HG03025 (cell line): ENCODE measurements around the gene APOB.

Experiments
- ATAC-seq: cut with Tn5 transposase; IDR thresholded peaks from one replicate; pipeline ENCODE4 v1.9.1; 2021; ENCODE audit warnings: mild to moderate bottlenecking, moderate library complexity; ENCODE audit not compliant: unreplicated experiment, low FRiP score

The APOB gene

DNA sequence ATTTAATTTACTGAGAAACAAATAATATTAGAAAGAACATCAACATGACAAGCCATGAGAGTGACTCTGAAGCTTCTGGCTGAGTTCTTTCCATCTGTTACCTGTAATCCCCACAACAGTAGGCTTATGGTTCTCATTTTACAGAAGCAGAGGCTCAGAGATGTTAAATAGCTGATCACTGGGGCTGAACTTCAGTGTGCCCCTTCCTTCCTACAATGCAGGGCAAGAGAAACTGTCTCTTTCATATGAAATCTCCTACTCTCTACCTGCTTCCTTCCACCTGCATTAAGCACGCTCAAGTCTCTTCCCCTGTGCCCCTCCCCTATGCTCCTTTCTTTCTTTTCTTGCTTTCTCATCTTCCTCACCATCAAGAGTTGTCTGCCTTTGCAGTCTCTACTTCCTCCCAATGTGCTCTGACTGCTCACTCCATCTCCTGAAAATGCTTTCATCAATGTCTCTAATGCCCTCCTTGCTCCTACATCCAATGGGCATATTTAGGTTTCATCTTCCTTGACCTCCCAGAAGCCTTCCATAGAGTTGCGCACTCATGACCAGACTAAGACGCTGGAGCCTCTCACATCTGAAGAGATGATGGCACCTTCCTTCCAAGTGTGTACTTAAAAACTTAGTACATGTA is 23.7 kb downstream of the APOB start:
- ATAC-seq, result no peak

DNA sequence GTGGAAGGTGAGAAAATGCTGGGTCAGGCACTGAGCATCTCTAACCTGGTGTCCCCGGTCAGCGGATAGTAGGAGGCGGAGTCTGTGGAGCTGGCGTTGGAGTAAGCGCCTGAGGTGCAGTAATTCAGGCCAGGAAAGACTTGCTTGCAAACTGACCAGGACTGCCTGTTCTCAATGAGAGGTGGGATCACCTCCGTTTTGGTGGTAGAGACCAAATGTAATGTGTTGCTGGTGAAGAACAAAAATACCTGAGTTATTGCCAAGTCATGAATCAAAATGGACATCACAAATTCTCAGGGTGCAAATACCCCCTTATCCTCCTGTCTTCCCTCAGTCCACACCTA is 24.2 kb downstream of the APOB start:
- ATAC-seq, result no peak

DNA sequence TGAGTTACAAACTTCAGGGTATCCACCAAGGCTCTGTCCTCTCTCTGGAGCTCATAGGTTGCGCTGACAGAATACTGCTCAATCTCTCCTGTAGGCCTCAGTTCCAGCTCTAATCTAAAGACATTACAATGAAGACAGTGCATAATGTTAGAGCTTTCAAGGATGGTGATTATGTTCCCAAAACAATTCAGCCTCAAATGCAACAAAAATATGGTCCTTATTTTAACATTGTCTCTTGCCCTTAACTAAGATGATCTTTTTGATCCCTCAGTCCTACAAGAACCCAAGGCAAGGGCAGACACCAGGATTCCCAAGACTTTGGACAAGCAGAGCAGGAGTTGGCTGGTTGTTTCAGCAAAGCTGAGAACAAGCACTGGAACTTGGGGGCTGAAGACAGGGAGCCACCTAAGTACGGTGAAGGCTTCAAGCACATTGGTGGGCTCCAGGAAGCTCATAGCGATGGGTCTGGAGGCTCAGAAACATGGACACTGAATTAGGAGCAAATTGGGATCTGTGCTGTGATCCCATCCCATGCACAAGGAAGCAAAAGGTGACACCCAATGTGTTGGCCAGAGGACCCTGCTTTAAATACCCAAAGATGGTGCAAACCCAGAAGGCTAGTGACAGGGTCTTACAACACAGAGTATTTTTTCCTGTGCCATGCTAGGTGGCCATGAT is 24.7 kb downstream of the APOB start:
- no peak for ATAC-seq

DNA sequence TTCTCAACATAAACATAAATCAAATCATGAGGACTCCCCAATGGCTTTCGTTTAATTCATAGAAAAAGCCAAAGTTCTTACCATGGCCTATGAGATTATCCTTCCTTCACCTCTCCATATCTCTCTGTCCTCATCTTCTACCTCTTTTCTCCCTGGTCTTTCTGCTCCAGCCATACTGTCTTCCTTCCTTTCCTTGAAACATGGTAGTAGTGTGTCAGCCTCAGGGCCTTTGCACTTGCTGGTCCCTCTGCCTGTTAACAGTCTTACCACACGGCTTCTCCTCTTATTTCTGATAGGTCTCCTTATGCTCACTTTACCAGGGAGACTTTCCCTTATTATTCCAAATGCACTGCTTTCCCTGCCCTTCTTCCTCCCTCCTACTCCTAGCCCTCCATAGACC is 25.6 kb downstream of the APOB start:
- no peak for ATAC-seq

DNA sequence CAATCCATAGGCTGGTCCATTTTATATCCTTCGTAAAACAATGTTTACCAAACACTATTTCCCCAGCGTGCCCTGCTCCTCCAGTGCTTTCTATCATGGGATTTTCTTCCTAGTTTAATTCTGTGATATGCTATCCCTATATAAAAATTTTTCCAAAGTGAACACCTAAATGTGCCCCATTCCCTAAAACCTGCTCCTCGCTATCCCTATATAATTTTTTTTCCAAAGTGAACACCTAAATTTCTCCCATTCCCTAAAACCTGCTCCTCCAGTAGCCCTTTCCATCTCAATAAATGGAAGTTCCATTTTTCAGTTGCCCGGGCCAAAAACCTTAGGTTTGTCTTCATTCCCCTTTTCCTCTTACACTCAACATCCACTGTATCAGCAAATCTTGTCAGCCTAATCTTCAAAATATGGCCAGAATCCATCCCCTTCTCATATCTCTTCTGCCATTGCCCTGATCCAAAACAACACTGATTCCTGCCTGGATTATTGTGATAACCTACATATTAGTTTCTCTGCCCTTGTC is 26.1 kb downstream of the APOB start:
- ATAC-seq, result no peak

DNA sequence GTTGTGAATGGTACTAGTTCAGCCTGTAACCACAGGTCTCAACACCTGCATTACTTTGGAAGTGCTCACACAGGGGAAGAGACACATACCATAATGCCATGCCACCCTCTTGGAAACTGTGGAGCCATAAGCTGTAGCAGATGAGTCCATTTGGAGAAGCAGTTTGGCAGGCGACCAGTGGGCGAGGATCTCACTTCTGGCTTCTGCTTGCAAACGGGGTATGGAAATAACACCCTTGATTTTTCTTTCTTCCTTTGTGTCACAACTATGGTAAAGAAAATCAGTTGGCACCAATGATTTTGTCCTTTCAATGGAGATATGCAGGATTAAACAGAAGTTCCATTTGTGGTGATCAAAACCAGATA is 28.6 kb downstream of the APOB start:
- ATAC-seq, result no peak

DNA sequence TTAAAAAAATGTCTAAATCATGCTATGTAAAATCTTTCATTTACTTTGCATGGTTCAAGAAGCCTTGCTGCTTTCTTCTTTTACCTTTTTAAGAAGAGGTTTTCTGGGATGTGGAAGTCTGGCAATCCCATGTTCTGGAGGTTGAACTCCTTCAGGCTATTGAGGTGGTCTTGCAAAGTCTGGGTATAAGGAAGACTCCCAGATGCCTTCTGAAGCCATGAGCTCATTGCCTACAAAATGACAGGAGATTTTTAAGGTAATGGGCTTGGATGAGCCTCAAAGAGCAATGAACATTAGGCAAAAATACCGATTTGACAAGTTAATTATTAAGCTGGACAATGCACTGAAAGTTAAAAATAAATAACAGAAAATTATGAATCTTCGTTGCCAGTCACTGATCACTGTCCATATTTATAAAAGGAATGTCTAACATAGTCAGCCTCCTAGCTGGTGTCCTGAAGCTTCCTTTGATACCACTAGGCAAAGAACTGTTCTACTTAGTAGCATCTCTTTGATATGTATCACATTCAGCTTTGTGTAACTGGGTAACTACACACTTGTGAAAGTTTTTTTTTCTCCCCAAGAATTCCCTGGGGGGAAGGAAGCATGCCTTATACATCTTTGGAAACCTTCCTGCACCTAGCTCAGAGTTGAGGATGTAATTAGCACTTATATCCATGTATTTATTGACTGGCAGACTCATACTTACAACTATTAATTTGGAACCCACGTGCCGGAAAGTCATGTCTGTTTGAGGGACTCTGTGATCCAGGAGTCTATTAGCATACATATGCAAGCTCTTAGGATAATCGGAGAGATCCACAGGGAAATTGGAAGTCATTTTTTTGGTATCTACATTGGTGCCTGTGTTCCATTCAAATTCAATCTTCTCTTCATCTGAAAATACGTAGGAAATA is 29.3 kb downstream of the APOB start:
- no peak for ATAC-seq

DNA sequence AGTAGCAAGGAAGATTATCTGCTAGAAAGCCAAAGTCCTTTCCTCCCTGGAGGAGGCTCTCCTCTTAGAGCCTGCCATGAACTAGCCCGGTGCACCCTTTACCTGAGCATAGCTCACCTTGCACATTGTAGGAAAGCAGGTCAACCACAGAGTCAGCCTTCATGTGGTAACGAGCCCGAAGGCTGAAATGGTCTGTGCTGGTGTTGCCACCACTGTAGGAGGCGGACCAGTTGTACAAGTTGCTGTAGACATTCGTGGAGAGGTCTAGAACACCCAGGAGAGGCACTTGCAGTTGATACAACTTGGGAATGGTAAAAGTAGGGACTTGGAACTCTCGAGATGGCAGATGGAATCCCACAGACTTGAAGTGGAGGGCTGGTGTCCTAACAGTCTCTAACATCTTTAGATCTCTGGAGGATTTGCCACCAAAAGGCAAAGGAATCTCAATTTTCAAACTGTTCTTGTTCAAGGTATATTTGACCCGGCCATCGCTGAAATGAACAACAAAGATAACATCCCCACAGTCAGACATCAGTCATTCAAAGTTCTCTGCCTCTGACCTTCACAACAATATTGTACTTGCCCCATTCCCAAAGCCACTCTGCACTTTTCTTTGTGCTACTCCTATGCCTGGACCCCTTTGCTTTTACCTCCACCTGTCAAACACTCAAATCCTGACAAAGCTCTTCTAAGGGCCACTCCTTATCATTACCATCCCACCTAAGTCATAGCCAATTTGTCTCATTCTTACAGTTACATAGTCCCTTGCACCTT is 30.6 kb downstream of the APOB start:
- no peak for ATAC-seq

DNA sequence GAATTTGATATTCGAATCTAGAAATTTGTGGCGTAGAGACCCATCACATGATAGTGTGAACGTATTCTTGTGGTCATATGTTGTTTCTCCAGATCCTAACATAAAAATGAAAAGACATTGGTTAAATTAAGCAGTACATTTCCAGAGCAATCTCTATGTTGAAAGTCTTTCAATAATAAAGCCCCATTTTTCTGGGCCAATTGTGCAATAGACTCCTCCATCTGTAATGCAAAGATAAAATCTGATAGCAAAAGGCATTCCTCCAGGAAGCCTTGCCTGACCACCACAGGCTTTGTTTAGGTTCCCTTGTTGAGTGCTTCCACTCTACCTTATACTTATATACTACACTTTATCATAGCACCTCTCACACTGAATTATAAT is 31.3 kb downstream of the APOB start:
- no peak for ATAC-seq

DNA sequence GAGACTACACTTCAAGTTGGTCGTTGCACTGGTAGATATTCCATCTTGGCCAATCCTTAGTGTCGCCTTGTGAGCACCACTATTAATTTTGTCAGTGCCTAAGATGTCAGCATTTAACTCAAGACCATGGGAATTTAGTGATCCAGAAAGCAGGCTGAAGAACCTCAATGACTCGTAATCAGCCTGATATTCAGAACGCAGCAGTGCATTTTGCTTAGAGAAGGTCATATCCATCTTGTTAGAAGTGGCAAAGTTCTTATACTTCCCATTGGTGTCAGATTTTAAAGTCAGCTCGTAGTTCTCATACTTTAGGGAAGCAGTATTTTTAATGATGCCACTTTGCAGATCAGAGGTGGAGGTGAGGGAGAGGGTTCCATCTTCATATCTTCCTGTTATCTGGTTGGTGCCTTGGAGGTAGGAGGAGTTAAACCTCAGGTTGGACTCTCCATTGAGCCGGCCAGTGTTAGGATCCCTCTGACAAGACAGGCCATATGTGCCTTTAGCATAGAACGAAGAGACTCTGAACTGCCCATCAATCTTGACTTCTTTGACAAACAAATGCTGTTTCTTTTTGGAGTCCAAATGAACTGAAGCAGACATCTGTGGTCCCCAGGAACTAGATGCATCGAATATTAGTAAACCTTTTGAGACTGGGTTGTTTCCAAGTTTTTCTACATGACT is 31.9 kb downstream of the APOB start:
- ATAC-seq, result no peak

DNA sequence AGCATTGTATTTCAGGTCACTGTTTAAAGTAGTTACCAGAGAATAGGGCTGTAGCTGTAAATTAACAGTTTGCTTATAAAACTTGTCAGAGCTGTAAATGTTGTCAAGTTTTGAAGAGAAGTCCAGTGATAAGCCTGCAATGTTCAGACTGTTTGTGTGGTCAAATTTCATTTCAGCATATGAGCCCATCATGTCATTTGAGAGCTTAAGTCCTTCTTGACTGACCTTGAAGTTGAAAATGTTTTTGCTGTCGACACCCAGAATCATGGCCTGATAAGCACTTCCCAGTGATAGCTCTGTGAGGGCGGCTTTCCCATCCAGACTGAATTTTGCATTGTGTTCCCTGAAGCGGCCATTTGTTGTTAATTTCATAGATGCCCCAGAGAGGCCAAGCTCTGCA is 32.4 kb downstream of the APOB start:
- no peak for ATAC-seq

DNA sequence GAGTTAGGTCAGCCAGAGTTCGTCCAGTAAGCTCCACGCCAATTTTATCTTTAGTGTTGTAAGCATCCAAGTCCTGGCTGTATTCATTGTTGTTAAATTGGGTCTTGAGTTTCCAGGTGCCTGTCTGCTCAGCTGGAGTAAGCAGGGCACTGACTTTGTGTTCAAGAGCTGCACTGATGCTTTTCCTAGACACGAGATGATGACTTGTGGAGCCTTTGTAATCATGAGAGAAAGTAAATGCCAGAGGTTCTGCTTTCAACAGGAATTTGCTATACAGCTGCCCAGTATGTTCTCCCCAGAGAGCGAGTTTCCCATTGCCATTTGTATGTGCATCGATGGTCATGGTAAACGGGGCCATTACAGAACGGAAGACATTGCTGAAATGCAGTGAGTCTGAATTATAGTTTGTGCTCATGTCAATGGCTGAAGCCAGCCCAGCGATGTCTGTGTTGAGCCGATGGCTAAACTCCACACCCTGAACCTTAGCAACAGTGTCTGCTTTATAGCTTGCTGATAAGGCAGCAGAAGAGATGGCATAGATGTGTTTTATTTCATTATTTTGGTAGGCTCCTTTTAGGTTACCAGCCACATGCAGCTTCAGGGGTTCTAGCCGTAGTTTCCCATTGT is 32.9 kb downstream of the APOB start:
- ATAC-seq, result no peak

DNA sequence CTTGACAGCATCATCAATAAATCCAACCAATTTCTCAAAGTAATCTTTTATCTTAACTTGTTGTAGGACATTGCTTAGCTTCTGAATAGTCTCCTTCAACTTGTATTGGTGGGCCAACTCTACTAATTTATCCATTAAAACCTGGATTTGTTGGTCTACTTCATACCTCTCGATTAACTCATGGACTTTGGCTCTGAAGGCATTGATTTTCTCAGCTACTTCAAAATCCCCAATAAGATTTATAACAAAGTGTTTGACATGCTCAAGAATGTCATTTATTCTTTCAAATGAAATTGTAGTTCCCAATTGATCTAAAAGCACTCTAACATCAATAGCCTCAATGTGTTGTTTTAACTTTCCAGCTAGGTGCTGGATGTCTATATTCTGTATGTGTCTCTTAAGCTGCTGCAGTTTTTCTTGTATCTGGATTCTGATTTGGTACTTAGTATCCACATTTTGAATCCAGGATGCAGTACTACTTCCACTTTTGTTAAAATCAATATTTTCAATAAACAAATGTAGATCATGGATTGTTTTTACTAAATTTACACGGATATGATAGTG is 34.1 kb downstream of the APOB start:
- no peak for ATAC-seq

DNA sequence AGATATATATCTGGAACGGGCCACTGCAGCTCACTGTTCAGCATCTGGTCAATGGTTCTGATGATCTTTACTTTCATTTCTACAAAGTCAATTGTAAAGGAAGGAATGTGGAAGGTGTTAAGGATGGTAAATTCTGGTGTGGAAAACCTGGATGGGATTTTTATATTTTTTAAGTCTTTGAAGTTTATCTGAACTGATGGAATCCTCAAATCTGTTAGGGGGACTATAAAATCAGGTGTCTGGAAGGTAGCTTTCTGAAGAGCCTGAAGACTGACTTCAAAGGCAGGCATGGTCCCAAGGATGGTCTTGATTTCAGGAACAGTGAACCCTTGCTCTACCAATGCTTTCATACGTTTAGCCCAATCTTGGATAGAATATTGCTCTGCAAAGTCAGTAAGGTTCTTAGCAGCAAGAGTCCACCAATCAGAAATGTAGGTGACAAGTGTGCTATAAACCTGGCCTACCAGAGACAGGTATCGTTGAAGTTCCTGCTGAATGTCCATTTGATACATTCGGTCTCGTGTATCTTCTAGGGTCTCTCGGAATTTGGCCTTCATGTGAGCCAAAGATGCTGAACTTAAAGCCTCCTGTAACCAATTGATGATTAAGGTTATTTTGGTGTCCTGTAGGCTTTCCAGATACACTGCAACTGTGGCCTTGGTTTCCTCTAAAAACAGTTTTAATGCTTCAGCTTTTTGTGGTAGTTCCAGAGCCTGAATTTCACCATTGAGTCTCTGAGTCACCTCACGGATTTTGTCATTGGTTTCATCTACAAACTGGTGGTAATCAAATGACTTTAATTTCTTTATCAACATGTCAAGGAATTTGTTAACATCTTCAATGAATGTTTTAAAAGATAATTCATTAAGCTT is 34.8 kb downstream of the APOB start:
- no peak for ATAC-seq

DNA sequence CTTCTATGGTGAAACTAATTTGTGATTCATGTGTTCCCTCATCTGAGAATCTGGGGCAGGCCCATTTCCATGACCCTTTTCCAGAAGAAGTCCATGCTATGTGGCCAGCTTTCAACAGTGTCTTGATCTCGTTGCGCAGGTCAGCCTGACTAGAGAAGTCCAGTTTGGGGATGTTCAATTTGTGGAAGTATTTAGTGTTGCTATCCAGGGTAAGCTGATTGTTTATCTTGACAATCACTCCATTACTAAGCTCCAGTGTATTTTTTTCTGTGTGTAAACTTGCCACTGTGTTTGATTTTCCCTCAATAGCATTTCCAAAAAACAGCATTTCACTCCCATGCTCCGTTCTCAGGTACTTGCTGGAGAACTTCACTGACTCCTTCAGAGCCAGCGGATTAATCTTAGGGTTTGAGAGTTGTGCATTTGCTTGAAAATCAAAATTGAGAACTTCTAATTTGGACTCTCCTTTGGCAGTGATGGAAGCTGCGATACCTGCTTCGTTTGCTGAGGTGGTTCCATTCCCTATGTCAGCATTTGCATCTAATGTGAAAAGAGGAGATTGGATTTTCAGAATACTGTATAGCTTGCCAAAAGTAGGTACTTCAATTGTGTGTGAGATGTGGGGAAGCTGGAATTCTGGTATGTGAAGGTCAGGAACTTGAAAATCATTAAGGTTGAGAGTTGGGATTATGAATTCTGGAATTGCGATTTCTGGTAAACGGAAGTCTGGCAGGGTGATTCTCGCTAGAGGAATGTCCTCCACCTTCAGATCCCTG is 35.7 kb downstream of the APOB start:
- ATAC-seq, result no peak

DNA sequence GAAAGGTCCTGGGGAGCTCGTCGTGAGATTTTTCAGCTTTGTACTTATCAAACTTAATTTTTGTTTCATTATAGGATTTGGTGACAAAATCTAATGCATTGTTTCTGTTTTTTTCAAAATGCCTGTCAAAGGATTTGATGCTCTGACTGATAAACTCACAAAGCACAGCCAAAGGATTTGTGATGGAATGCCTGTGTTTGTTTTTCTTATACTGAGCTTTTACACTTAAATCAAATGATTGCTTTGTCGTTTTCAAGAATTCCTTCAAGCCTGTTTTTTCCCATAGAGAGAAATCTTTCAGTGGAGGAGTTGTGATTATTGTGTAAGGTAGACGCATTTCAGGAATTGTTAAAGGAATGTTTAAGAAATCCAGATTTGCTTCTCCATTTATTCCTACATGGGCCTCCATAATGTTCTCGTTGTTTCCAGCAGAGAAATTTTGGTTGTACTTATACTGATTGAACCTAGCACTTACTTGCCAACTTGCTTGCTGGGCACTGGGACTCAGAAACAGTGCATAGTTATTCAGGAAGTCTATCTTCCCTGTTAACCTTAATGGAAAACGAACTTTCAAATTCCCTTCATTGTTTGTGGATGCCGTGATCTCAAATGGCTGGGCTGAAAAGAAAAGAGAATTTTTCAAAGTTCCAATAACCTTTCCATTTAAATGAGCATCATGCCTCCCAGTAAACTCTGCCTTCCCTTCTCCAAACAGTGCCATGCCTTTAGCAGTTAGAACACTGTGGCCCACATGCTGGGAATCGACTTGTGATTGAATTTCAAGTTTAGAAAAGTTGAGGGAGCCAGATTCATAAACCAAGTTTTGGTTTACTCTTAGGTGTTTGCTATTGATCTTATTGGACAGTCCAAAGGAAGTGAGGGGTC is 36.5 kb downstream of the APOB start:
- no peak for ATAC-seq
